CD14-positive monocyte (primary cell): ENCODE results near the gene SMCO3. TPM values are rescaled to one million over a fixed set of nuclear protein-coding genes. Genes with fewer than 3 reads are reported as not detected.

ENCODE experiments used
- DNase-seq, 3 donors: peaks; one replicate each; pipeline ENCODE4 v3.0.0-alpha.2; 2011 to 2022
- H2AFZ ChIP-seq: 2 replicates; pipeline ENCODE4 v1.6.0; 2012; ENCODE audit warnings: mild to moderate bottlenecking, low read depth, low read length, inconsistent platforms; ENCODE audit not compliant: insufficient read depth, poor library complexity, severe bottlenecking
- H3K27ac ChIP-seq, 2 donors: 1 replicate in 1 of 2; 2 replicates in 1 of 2; pipeline ENCODE4 v1.5.1; 2012 to 2013; ENCODE audit warnings: low read length in 2 of 2, control low read depth in 1 of 2, inconsistent platforms in 1 of 2, low read depth in 1 of 2, mild to moderate bottlenecking in 1 of 2
- H3K27me3 ChIP-seq, 2 donors: one replicate each; pipeline versions ENCODE4 v1.6.0 to v1.6.1; 2011 to 2013; ENCODE audit warnings: low read length in 2 of 2; ENCODE audit not compliant: control insufficient read depth in 2 of 2, insufficient read depth in 2 of 2
- H3K36me3 ChIP-seq, 2 donors: replicated peaks in 1 of 2; 1 replicate in 1 of 2; 2 replicates in 1 of 2; pipeline versions ENCODE4 v1.5.1 to v1.6.1; 2012 to 2013; ENCODE audit warnings: low read length in 2 of 2, control low read depth in 1 of 2, inconsistent platforms in 1 of 2, mild to moderate bottlenecking in 1 of 2; ENCODE audit not compliant: insufficient read depth in 2 of 2, control insufficient read depth in 1 of 2
- H3K4me1 ChIP-seq, 2 donors: 1 replicate in 1 of 2; 2 replicates in 1 of 2; pipeline versions ENCODE4 v1.5.1 to v1.6.1; 2012 to 2013; ENCODE audit warnings: low read length in 2 of 2, control low read depth in 1 of 2, inconsistent platforms in 1 of 2, mild to moderate bottlenecking in 1 of 2, moderate library complexity in 1 of 2; ENCODE audit not compliant: insufficient read depth in 2 of 2, control insufficient read depth in 1 of 2
- H3K4me2 ChIP-seq: replicated peaks from 2 replicates; pipeline ENCODE3; 2012; ENCODE audit warnings: low read length, moderate library complexity, mild to moderate bottlenecking; ENCODE audit not compliant: poor library complexity, severe bottlenecking; ENCODE audit errors: extremely low read depth
- H3K4me3 ChIP-seq, 3 experiments: fragments of 200-600 bp in 1 of 3; sonication (generic) in 1 of 3; replicated peaks in 1 of 3; 1 replicate in 2 of 3; 2 replicates in 1 of 3; pipeline ENCODE4 v1.5.1; 2011 to 2013; ENCODE audit warnings: low read length in 3 of 3, mild to moderate bottlenecking in 3 of 3, control low read depth in 2 of 3, low read depth in 2 of 3, inconsistent platforms in 1 of 3, moderate library complexity in 1 of 3
- H3K79me2 ChIP-seq: 2 replicates; pipeline ENCODE4 v1.6.0; 2012; ENCODE audit warnings: mild to moderate bottlenecking, control low read depth, inconsistent platforms, low read length, moderate library complexity; ENCODE audit not compliant: insufficient read depth
- H3K9ac ChIP-seq: 2 replicates; pipeline ENCODE4 v1.6.0; 2017; ENCODE audit warnings: low read length, mild to moderate bottlenecking; ENCODE audit not compliant: insufficient read depth, poor library complexity, severe bottlenecking
- H3K9me3 ChIP-seq, 2 donors: replicated peaks in 1 of 2; 1 replicate in 1 of 2; 2 replicates in 1 of 2; pipeline versions ENCODE4 v1.5.1 to v1.6.1; 2012 to 2013; ENCODE audit warnings: low read length in 2 of 2, control low read depth in 1 of 2; ENCODE audit not compliant: control insufficient read depth in 1 of 2, insufficient read depth in 1 of 2
- H4K20me1 ChIP-seq: 2 replicates; pipeline ENCODE4 v1.6.0; 2012; ENCODE audit warnings: mild to moderate bottlenecking, low read length, control low read depth, moderate library complexity; ENCODE audit not compliant: insufficient read depth
- H3K27ac Mint-ChIP-seq, 7 donors: one replicate each; pipeline ENCODE4 v1.8.0; 2020; ENCODE audit warnings: mild to moderate bottlenecking in 7 of 7, mixed read lengths in 7 of 7, moderate library complexity in 6 of 7, inconsistent platforms in 2 of 7
- H3K27me3 Mint-ChIP-seq, 3 donors: one replicate each; pipeline ENCODE4 v1.8.0; 2021 to 2022; ENCODE audit warnings: low read depth in 3 of 3, mild to moderate bottlenecking in 3 of 3, mixed read lengths in 3 of 3, moderate library complexity in 3 of 3, inconsistent platforms in 1 of 3
- H3K36me3 Mint-ChIP-seq, 2 donors: one replicate each; pipeline ENCODE4 v1.8.0; 2020; ENCODE audit warnings: mixed read lengths in 2 of 2, inconsistent platforms in 1 of 2, mild to moderate bottlenecking in 1 of 2
- H3K4me1 Mint-ChIP-seq: one replicate; pipeline ENCODE4 v1.8.0; 2020; ENCODE audit warnings: mild to moderate bottlenecking, mixed read lengths
- H3K4me3 Mint-ChIP-seq, 2 donors: one replicate each; pipeline ENCODE4 v1.8.0; 2020; ENCODE audit warnings: mild to moderate bottlenecking in 2 of 2, mixed read lengths in 2 of 2, moderate library complexity in 1 of 2
- H3K9me3 Mint-ChIP-seq, 7 donors: one replicate each; pipeline ENCODE4 v1.8.0; 2020 to 2022; ENCODE audit warnings: mixed read lengths in 7 of 7, mild to moderate bottlenecking in 6 of 7, moderate library complexity in 6 of 7, inconsistent platforms in 2 of 7
- WGBS: methylation state at CpG from one replicate; pipeline ENCODE4 v1.1.5; 2013; ENCODE audit warnings: missing lambda C conversion rate; ENCODE audit not compliant: insufficient coverage; 5-methylcytosine and 5-hydroxymethylcytosine counted together
- intact Hi-C, 2 donors: fragments of 100-400 bp; cut with micrococcal nuclease; formaldehyde crosslinking; loops; one replicate each; pipeline versions ENCODE4 v1.15.0 to v1.15.1; 2023
- polyA plus RNA-seq, 3 donors: library from polyadenylated mRNA; depleted of rRNA in 1 of 3; unstranded in 2 of 3; stranded (reverse) in 1 of 3; fragments of 300-500 nt in 2 of 3; fragments of >200 nt in 1 of 3; fragmentation: Illumina TruSeq in 2 of 3; gene quantifications; 1 replicate in 2 of 3; 2 replicates in 1 of 3; pipeline ENCODE4 v1.2.3, GENCODE V29; 2012 to 2021
- TF ChIP-seq, protein P1 (sequence below): fragments of 200-600 bp; IDR thresholded peaks from one replicate; pipeline ENCODE4 v1.8.0; 2022; ENCODE audit warnings: antibody characterized with exemption, mild to moderate bottlenecking

The SMCO3 gene
- polyA plus RNA-seq, 3 donors: 0.11 TPM; not detected in 2

DNA sequence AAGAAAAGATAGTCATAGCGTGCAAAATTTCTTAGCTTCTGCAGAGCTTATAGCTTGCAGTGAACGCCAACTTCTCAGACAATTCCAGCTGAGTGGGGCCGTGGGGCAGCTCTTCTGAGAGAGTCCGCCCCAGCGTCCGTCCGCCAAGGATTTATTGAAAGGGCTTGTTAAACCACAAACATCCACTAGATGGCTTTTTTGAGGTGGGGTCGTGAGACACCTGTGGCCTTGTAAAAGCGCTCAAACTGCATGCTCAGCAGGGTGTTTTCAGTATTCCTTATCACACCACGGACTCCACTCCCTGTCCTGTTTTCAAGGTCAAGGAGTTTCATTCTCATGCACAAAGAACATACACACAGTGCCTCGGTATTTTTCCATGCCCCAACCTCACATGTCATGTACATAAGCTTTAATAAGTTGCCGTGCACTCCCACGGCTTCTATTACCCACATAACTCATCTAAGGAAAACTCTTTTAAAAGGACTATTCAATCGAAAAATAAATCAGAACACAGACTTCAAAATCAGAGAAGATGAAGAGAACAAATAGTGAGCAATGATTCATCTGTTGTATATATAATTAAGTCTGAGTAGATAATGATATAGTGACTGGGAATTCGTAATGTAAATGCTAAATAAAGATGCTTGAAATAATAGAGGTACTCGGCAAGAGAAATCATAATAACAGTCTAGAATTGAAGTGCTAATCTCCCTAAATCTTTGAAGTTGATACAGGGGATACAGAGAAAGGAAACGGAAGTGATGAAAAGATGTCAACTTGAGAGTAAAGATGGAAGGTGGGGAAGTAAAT, 57.4 kb downstream of the SMCO3 start:
- no peaks in the 10 kb centered on the region for H3K79me2 ChIP-seq
- no peak overlapping the region for H3K27ac Mint-ChIP-seq
- no peak overlapping the region for H3K4me3 Mint-ChIP-seq
- H3K36me3 Mint-ChIP-seq: peaks cover 11% of the 10 kb centered on the region in 2 donors
- H3K27ac ChIP-seq: no peak overlapping the region
- no peak overlapping the region for H3K4me3 ChIP-seq
- H3K4me1 ChIP-seq: no peaks in the 10 kb centered on the region
- peaks cover 0 to 2% of the 10 kb centered on the region in 2 donors for H3K36me3 ChIP-seq
- no peak for DNase-seq
- H3K27me3 Mint-ChIP-seq: peaks cover 0 to 6% (median 2%) of the 10 kb centered on the region in 3 donors
- no peak overlapping the region for H3K4me2 ChIP-seq
- H3K9me3 ChIP-seq: peaks cover 9 to 11% of the 10 kb centered on the region in 2 donors
- peaks cover 2% of the 10 kb centered on the region for H3K4me1 Mint-ChIP-seq
- intact Hi-C loops: no loop called here
- H3K9ac ChIP-seq: no peak overlapping the region
- peaks cover 8 to 24% (median 17%) of the 10 kb centered on the region in 7 donors for H3K9me3 Mint-ChIP-seq
- H4K20me1 ChIP-seq: no peaks in the 10 kb centered on the region
- no peak overlapping the region for H2AFZ ChIP-seq
- WGBS: 70% methylated on average over 7 of the region's 17 CpGs
- TF ChIP-seq, protein P1, sequence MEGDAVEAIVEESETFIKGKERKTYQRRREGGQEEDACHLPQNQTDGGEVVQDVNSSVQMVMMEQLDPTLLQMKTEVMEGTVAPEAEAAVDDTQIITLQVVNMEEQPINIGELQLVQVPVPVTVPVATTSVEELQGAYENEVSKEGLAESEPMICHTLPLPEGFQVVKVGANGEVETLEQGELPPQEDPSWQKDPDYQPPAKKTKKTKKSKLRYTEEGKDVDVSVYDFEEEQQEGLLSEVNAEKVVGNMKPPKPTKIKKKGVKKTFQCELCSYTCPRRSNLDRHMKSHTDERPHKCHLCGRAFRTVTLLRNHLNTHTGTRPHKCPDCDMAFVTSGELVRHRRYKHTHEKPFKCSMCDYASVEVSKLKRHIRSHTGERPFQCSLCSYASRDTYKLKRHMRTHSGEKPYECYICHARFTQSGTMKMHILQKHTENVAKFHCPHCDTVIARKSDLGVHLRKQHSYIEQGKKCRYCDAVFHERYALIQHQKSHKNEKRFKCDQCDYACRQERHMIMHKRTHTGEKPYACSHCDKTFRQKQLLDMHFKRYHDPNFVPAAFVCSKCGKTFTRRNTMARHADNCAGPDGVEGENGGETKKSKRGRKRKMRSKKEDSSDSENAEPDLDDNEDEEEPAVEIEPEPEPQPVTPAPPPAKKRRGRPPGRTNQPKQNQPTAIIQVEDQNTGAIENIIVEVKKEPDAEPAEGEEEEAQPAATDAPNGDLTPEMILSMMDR: peak; percentile 46
- no peaks in the 10 kb centered on the region for H3K27me3 ChIP-seq

Other genes starting within 250 kb of the SMCO3 start
- 100 to 1,000 TPM; 317 to 876 (median 543) TPM for gene PLBD1, start 246.3 kb downstream of the SMCO3 start, polyA plus RNA-seq
- under 1 TPM; 0.04 to 0.14 (median 0.10) TPM for gene GUCY2C, start 117.6 kb downstream of the SMCO3 start, polyA plus RNA-seq
- 10 to 100 TPM; 20.5 to 46.2 (median 29.2) TPM for gene WBP11, start 10.7 kb downstream of the SMCO3 start, polyA plus RNA-seq
- under 1 TPM in 2 of 3 donors, not detected in 1; 0.11 to 0.46 TPM for gene C12orf60, start 10.5 kb downstream of the SMCO3 start, polyA plus RNA-seq
- not detected for gene ART4, start 29.3 kb upstream of the SMCO3 start, polyA plus RNA-seq
- gene MGP, start 71.7 kb upstream of the SMCO3 start, polyA plus RNA-seq: not detected
- 1 to 10 TPM; 2.5 to 7.2 (median 2.5) TPM for gene ERP27, start 124.4 kb upstream of the SMCO3 start, polyA plus RNA-seq
- gene ARHGDIB, start 147.4 kb upstream of the SMCO3 start, polyA plus RNA-seq: 1,000 to 10,000 TPM; 1,199 to 2,228 (median 1,854) TPM
- under 1 TPM in 2 of 3 donors, not detected in 1; 0.33 to 0.56 TPM for gene PDE6H, start 158.9 kb upstream of the SMCO3 start, polyA plus RNA-seq